HG02884 (cell line): ENCODE measurements around the gene NIPSNAP2.
"Not testable (repeated sequence)": the region's sequence is repeated elsewhere in the genome, so short reads cannot be mapped to it uniquely, and the experiment has no call there.

Source experiments
- ATAC-seq: cut with Tn5 transposase; IDR thresholded peaks from one replicate; pipeline ENCODE4 v1.9.1; 2021; ENCODE audit warnings: mild to moderate bottlenecking, moderate library complexity; ENCODE audit not compliant: unreplicated experiment

NIPSNAP2 gene

GRCh38 chr7:55975988-55976633 lies 11.7 kb downstream of the NIPSNAP2 start:
- no peak for ATAC-seq

- ATAC-seq = no peak
Observed at GRCh38 chr7:55977831-55978230, 13.4 kb downstream of the NIPSNAP2 start.

GRCh38 chr7:55980266-55980665 lies 15.9 kb downstream of the NIPSNAP2 start:
- no peak for ATAC-seq

- ATAC-seq = no peak
Observed at GRCh38 chr7:55983537-55983936, 19.2 kb downstream of the NIPSNAP2 start.

- no peak for ATAC-seq
Observed at GRCh38 chr7:55992346-55992745, 28.0 kb downstream of the NIPSNAP2 start.

- ATAC-seq = no peak
Observed at GRCh38 chr7:55996856-55997500, 32.6 kb downstream of the NIPSNAP2 start.

GRCh38 chr7:56003749-56004148 lies 39.4 kb downstream of the NIPSNAP2 start:
- no peak for ATAC-seq

- ATAC-seq = no peak
Observed at GRCh38 chr7:56007167-56007652, 42.8 kb downstream of the NIPSNAP2 start.

GRCh38 chr7:56007891-56008290 lies 43.5 kb downstream of the NIPSNAP2 start:
- no peak for ATAC-seq

- ATAC-seq = no peak
Observed at GRCh38 chr7:56009695-56010094, 45.3 kb downstream of the NIPSNAP2 start.

GRCh38 chr7:56017015-56017414 lies 52.6 kb downstream of the NIPSNAP2 start:
- not testable (repeated sequence) for ATAC-seq

- ATAC-seq = no peak
Observed at GRCh38 chr7:56019501-56019900, 55.1 kb downstream of the NIPSNAP2 start.

GRCh38 chr7:56023500-56023899 lies 59.1 kb downstream of the NIPSNAP2 start:
- no peak for ATAC-seq

- ATAC-seq = no peak
Observed at GRCh38 chr7:56026538-56026937, 62.2 kb downstream of the NIPSNAP2 start.

GRCh38 chr7:56028942-56029630 lies 64.7 kb downstream of the NIPSNAP2 start:
- no peak for ATAC-seq

- no peak for ATAC-seq
Observed at GRCh38 chr7:56030340-56030739, 66.0 kb downstream of the NIPSNAP2 start.

GRCh38 chr7:56031556-56031955 lies 67.2 kb downstream of the NIPSNAP2 start:
- ATAC-seq = not testable (repeated sequence)

GRCh38 chr7:56032578-56032977 lies 68.2 kb downstream of the NIPSNAP2 start:
- not testable (repeated sequence) for ATAC-seq

GRCh38 chr7:56033671-56034432 lies 69.5 kb downstream of the NIPSNAP2 start:
- peak; percentile 98 for ATAC-seq

- ATAC-seq = no peak
Observed at GRCh38 chr7:56040730-56041129, 76.3 kb downstream of the NIPSNAP2 start.

GRCh38 chr7:56045758-56046157 lies 81.4 kb downstream of the NIPSNAP2 start:
- not testable (repeated sequence) for ATAC-seq
